CD4-positive, CD25-positive, alpha-beta regulatory T cell (primary cell): ENCODE data around the gene TWNK. TPM values are rescaled to one million over a fixed set of nuclear protein-coding genes. Genes with fewer than 3 reads are reported as not detected.

Experiments
- ATAC-seq, 2 donors: fragments of 150-1000 bp; cut with Tn5 transposase; one replicate each; pipeline ENCODE4 v1.10.0; 2021; ENCODE audit warnings: low read depth in 2 of 2, moderate number of reproducible peaks in 2 of 2, moderate library complexity in 1 of 2
- DNase-seq, 3 donors: peaks; one replicate each; pipeline versions ENCODE4 v3.0.0 to v3.0.0-alpha.2; 2012 to 2022; ENCODE audit warnings: mixed read lengths in 1 of 3
- H3K27ac ChIP-seq: one replicate; pipeline ENCODE4 v1.7.0; 2013; ENCODE audit warnings: mild to moderate bottlenecking, low read length; ENCODE audit not compliant: insufficient read depth, poor library complexity, severe bottlenecking
- H3K27me3 ChIP-seq: one replicate; pipeline ENCODE4 v1.7.0; 2013; ENCODE audit warnings: low read length; ENCODE audit not compliant: control insufficient read depth, insufficient read depth
- H3K36me3 ChIP-seq: one replicate; pipeline ENCODE4 v1.7.0; 2013; ENCODE audit warnings: mild to moderate bottlenecking, low read length, moderate library complexity; ENCODE audit not compliant: control insufficient read depth, insufficient read depth
- H3K4me1 ChIP-seq: 2 replicates; pipeline ENCODE4 v1.7.0; 2013; ENCODE audit warnings: mild to moderate bottlenecking, low read length; ENCODE audit not compliant: insufficient read depth, control insufficient read depth, poor library complexity, severe bottlenecking
- H3K4me3 ChIP-seq: one replicate; pipeline ENCODE4 v1.7.0; 2013; ENCODE audit warnings: low read depth, mild to moderate bottlenecking, low read length, moderate library complexity
- H3K9me3 ChIP-seq, 2 experiments: 1 replicate in 1 of 2; 2 replicates in 1 of 2; pipeline ENCODE4 v1.7.0; 2013; ENCODE audit warnings: low read length in 2 of 2, mild to moderate bottlenecking in 1 of 2, moderate library complexity in 1 of 2; ENCODE audit not compliant: control insufficient read depth in 2 of 2
- H3K27ac Mint-ChIP-seq, 3 donors: one replicate each; pipeline ENCODE4 v1.8.0; 2020 to 2022; ENCODE audit warnings: mild to moderate bottlenecking in 3 of 3, mixed read lengths in 3 of 3, moderate library complexity in 2 of 3
- H3K27me3 Mint-ChIP-seq: one replicate; pipeline ENCODE4 v1.8.0; 2022; ENCODE audit warnings: mild to moderate bottlenecking, mixed read lengths
- H3K36me3 Mint-ChIP-seq: one replicate; pipeline ENCODE4 v1.8.0; 2020; ENCODE audit warnings: mixed read lengths
- H3K4me1 Mint-ChIP-seq, 4 donors: one replicate each; pipeline ENCODE4 v1.8.0; 2020 to 2022; ENCODE audit warnings: mixed read lengths in 4 of 4, mild to moderate bottlenecking in 1 of 4
- H3K4me3 Mint-ChIP-seq, 4 donors: one replicate each; pipeline ENCODE4 v1.8.0; 2020 to 2022; ENCODE audit warnings: mild to moderate bottlenecking in 4 of 4, mixed read lengths in 4 of 4, moderate library complexity in 3 of 4
- H3K9me3 Mint-ChIP-seq, 7 donors: one replicate each; pipeline ENCODE4 v1.8.0; 2020 to 2022; ENCODE audit warnings: mixed read lengths in 7 of 7, mild to moderate bottlenecking in 3 of 7, moderate library complexity in 2 of 7
- polyA plus RNA-seq, 4 donors: library from polyadenylated mRNA; unstranded; fragments of 300-500 nt; fragmentation: Illumina TruSeq; gene quantifications; one replicate each; pipeline ENCODE4 v1.2.3, GENCODE V29; 2021
- total RNA-seq: library from RNA; stranded (reverse); gene quantifications from one replicate; pipeline ENCODE4 v1.2.3, GENCODE V29; 2022

Gene TWNK
- total and polyA plus RNA-seq, 5 donors from 2014 or later, result 3.4 to 12.8 (median 5.6) TPM

DNA sequence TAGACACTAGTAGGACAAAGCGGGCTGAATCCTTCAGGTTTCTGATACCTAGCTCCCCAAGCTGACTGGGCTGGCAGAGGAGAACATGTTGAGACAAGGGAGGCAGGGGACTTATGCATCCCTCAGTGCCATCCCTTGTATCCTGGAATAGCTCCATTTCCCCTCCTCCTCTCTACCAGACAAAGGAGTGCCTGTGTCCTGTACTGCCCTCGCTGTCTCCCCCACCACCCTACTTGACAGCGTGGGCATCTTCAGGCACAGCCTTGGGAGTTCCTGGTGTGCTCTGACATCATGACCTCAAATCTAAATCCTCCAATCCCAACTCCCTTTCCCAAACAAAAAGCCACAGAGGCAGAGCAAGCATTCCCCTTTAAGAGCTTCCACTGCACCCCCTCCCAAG, 52.7 kb downstream of the TWNK start:
- no peak overlapping the region for H3K27ac ChIP-seq
- peaks cover 3% of the 10 kb centered on the region for H3K27me3 ChIP-seq
- Mint-ChIP-seq H3K27me3 (peaks cover 8% of the 10 kb centered on the region), H3K36me3 (peaks cover 31% of the 10 kb centered on the region), H3K4me3 (peak overlapping the region in 1 of 4 donors; percentile 87), H3K9me3 (no peaks in the 10 kb centered on the region), H3K27ac (no peak overlapping the region), H3K4me1 (peaks cover 0 to 27% (median 18%) of the 10 kb centered on the region in 4 donors)
- peaks cover 11% of the 10 kb centered on the region for H3K4me1 ChIP-seq
- peaks cover 35% of the 10 kb centered on the region for H3K36me3 ChIP-seq
- DNase-seq (no peak), ATAC-seq (no peak)
- H3K9me3 ChIP-seq, result no peaks in the 10 kb centered on the region
- H3K4me3 ChIP-seq, result no peak overlapping the region

DNA sequence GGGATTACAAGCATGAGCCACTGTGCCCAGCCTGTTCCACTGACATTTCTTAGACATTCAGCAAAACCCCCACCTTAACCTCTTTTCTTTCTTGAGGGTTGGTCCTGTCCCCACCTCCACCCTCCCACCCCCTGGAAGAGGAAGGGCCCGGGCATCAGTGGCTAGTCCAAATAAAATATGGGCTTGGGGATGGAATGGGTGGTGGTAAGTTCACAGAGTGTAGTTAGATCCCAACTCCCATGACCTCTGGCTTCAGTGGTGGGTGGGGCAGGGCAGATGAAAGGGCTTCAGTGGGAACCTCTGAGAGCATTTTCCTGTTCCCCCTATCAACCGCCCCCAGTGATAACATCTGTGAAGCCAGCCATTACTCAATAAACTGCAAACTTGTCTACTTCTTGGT, 53.5 kb downstream of the TWNK start:
- no peaks in the 10 kb centered on the region for H3K9me3 Mint-ChIP-seq
- ATAC-seq (no peak), DNase-seq (no peak)
- peaks cover 28% of the 10 kb centered on the region for H3K36me3 ChIP-seq
- H3K27me3 ChIP-seq, result peaks cover 4% of the 10 kb centered on the region
- H3K4me1 ChIP-seq, result peaks cover 11% of the 10 kb centered on the region
- H3K9me3 ChIP-seq, result no peaks in the 10 kb centered on the region
- H3K4me3 ChIP-seq, result no peak overlapping the region
- H3K27me3 Mint-ChIP-seq, result peaks cover 13% of the 10 kb centered on the region
- peaks cover 0 to 27% (median 18%) of the 10 kb centered on the region in 4 donors for H3K4me1 Mint-ChIP-seq
- H3K4me3 Mint-ChIP-seq, result peak overlapping the region in 1 of 4 donors; percentile 87
- no peak overlapping the region for H3K27ac ChIP-seq
- peaks cover 27% of the 10 kb centered on the region for H3K36me3 Mint-ChIP-seq
- H3K27ac Mint-ChIP-seq, result peak overlapping the region in 1 of 3 donors; percentile 62

DNA sequence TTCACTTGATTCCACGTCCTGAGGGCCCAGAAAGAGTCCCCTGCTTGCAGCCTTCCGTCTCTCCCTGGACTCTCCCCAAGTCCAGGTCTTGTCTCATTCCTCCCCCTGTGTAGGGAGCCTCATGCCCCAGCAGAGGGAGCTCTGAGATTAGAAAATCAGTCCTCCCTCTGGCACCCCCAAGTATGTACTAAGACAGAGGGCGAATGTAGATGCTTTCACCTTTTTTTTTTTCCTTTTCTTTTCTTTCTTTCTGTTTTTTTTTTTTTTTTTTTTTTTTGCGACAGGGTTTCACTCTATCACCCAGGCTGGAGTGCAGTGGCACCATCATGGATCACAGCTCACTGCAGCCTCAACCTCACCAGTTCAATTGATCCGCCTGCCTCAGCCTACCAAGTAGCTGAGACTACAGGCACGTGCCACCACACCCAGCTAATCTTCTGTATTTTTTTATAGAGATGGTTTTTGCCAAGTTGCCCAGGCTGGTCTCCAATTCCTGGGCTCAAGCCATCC, 54.0 kb downstream of the TWNK start:
- peak; percentile 63 to 85 (median 77) for DNase-seq
- no peak overlapping the region for H3K27ac ChIP-seq
- no peaks in the 10 kb centered on the region for H3K9me3 Mint-ChIP-seq
- peaks cover 17% of the 10 kb centered on the region for H3K27me3 Mint-ChIP-seq
- no peaks in the 10 kb centered on the region for H3K9me3 ChIP-seq
- peaks cover 23% of the 10 kb centered on the region for H3K36me3 ChIP-seq
- H3K4me1 ChIP-seq, result peaks cover 11% of the 10 kb centered on the region
- peak overlapping the region in 1 of 3 donors; percentile 62 for H3K27ac Mint-ChIP-seq
- H3K4me1 Mint-ChIP-seq, result peaks cover 0 to 27% (median 18%) of the 10 kb centered on the region in 4 donors
- no peak overlapping the region for H3K4me3 ChIP-seq
- peak; percentile 86 to 87 for ATAC-seq
- peaks cover 23% of the 10 kb centered on the region for H3K36me3 Mint-ChIP-seq
- peak overlapping the region in 2 of 4 donors; percentile 87 to 98 for H3K4me3 Mint-ChIP-seq
- peaks cover 4% of the 10 kb centered on the region for H3K27me3 ChIP-seq

DNA sequence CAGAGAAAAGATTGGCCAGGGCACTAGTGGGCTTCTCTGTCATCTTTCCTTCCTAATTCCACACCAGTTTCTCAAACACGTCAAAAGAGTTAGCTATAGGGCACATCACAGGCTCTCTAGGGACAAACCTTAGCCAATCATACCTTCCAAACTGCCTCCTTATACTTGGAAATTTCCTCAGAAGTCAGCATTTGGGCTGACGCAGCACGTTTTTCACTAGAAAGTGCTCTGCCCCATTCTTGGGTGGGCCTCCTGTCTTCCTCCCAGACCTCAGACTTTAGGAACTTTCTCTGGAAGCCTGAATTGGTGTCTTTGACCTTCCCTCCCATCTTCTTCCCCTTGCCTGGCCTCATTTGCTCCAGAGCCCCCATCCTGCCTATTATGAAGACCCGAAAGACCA, 54.8 kb downstream of the TWNK start:
- H3K27ac ChIP-seq, result peak overlapping the region; percentile 55
- H3K36me3 ChIP-seq, result peaks cover 15% of the 10 kb centered on the region
- DNase-seq, result no peak
- ATAC-seq, result no peak
- H3K9me3 ChIP-seq, result no peaks in the 10 kb centered on the region
- H3K4me3 ChIP-seq, result peak overlapping the region; percentile 87
- Mint-ChIP-seq H3K27ac (peak overlapping the region in 2 of 3 donors; percentile 94 to 96), H3K9me3 (no peaks in the 10 kb centered on the region), H3K4me3 (peak overlapping the region; percentile 87 to 98 (median 96)), H3K36me3 (peaks cover 21% of the 10 kb centered on the region), H3K27me3 (peaks cover 25% of the 10 kb centered on the region), H3K4me1 (peaks cover 0 to 28% (median 18%) of the 10 kb centered on the region in 4 donors)
- H3K4me1 ChIP-seq, result peaks cover 11% of the 10 kb centered on the region
- H3K27me3 ChIP-seq, result peaks cover 7% of the 10 kb centered on the region

DNA sequence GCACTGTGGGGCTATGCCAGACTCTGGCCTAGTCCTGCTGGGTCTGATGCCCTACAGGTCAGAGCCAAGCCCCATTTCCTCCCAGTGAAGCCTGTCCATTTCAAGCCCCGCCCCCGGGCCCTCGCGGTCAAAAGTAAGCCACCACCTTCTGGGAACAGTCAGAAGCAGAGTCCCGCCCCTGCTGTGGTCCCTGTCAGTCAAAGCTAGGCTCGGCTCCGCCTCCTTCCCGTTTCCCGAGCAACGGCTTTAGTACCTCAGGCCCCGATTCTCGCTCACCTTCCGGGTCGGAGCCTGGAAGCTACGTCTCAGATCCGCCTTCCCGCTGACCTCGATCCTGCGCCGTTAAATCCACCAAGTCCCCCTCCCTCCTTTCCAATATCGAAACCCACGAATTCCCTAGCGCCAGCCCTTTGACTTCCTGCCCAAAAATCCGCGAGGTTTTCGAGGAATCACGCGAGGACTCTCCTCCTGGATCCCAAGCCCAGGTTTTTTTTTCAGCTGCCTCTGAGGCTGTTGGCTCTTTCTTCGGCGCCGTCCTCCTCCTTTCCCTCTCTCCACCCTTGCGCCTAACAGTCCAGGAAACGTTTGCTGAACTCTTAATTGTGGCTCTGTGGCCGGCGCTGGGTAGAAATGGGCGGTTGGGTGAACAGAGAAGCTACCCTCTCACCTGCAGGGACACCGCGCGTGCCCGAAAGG, 55.5 kb downstream of the TWNK start:
- peaks cover 8% of the 10 kb centered on the region for H3K36me3 ChIP-seq
- H3K27ac Mint-ChIP-seq, result peak overlapping the region; percentile 92 to 96 (median 94)
- H3K9me3 ChIP-seq, result no peaks in the 10 kb centered on the region
- H3K9me3 Mint-ChIP-seq, result no peaks in the 10 kb centered on the region
- H3K4me3 ChIP-seq, result peak overlapping the region; percentile 87
- peaks cover 11% of the 10 kb centered on the region for H3K4me1 ChIP-seq
- peaks cover 7% of the 10 kb centered on the region for H3K27me3 ChIP-seq
- H3K4me1 Mint-ChIP-seq, result peaks cover 0 to 29% (median 18%) of the 10 kb centered on the region in 4 donors
- H3K27ac ChIP-seq, result peak overlapping the region; percentile 55
- peak; percentile 65 to 90 (median 74) for DNase-seq
- peak overlapping the region; percentile 87 to 98 (median 96) for H3K4me3 Mint-ChIP-seq
- peak; percentile 75 to 77 for ATAC-seq
- peaks cover 14% of the 10 kb centered on the region for H3K36me3 Mint-ChIP-seq
- peaks cover 32% of the 10 kb centered on the region for H3K27me3 Mint-ChIP-seq

DNA sequence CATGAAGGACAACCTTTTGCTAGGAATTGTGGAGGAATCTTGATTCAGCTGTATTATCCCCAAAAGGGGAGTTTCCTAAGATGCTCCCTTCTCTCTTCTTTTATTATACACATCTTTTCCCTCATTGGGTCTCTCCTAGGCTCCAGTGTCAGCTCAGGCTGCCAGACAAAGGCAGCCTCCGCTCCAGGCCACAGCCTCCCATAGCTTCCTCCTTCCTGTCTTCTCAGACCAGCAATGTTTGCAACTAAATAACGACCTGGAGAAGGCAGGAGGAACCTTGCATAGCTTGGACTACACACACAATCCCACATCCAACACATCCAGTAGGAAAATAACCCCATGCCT, 56.0 kb downstream of the TWNK start:
- Mint-ChIP-seq H3K27ac (peak overlapping the region in 2 of 3 donors; percentile 94 to 96), H3K27me3 (peaks cover 37% of the 10 kb centered on the region), H3K36me3 (peaks cover 9% of the 10 kb centered on the region), H3K4me3 (peak overlapping the region; percentile 87 to 98 (median 96)), H3K4me1 (peaks cover 0 to 31% (median 18%) of the 10 kb centered on the region in 4 donors), H3K9me3 (no peaks in the 10 kb centered on the region)
- H3K27ac ChIP-seq, result peak overlapping the region; percentile 55
- no peak for ATAC-seq
- H3K4me1 ChIP-seq, result peaks cover 11% of the 10 kb centered on the region
- no peak for DNase-seq
- H3K36me3 ChIP-seq, result peaks cover 3% of the 10 kb centered on the region
- peak overlapping the region; percentile 87 for H3K4me3 ChIP-seq
- H3K9me3 ChIP-seq, result no peaks in the 10 kb centered on the region
- H3K27me3 ChIP-seq, result peaks cover 7% of the 10 kb centered on the region
